ENCODE data around the gene ARID5B.

DNA sequence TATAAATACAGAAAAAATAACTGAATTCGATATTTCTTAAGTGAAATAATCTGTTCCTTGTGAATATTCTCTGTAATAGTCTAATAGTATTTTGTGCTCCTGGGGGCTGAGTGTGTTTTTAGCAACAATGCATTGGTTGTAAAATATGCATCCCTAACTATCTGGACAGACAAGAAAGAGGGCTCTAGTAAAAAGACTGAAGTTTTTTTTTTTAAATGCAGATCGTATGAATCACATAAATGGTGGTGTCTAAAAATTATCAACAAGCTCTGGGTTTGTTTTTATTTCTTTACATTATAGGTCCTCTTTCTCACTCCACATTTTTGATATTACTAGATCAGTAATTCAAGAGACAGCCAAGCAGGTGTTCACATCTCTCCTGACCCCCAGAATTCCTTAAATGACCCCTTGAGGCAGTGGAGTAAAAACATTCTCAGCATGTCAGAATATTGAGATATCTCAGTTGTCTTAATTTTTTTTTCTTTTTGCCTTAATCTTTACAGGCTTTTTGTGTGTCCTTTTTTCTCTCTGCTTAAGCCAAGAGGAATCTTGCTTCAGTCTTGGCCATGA, 18.2 kb downstream of the ARID5B start:
- no peak for TF ChIP-seq CTCF (IDR thresholded peaks at IDR 0.05)
- no peak for TF ChIP-seq ZFX (IDR thresholded peaks at IDR 0.05; ENCODE audit: borderline replicate concordance)
